NB4 (cell line): ENCODE measurements around the gene RHOH.

Experiments used
- MYC ChIP-seq: IDR thresholded peaks from 2 replicates; pipeline ENCODE4 v1.6.1; 2011; ENCODE audit warnings: low read depth, low read length
- POLR2A ChIP-seq: IDR thresholded peaks from 2 replicates; pipeline ENCODE4 v1.6.1; 2011; ENCODE audit warnings: mild to moderate bottlenecking; ENCODE audit not compliant: insufficient read length; ENCODE audit errors: extremely low read depth
- TF ChIP-seq, protein P1 (sequence below): IDR thresholded peaks from one replicate; pipeline ENCODE4 v1.5.1; 2012; ENCODE audit warnings: low read depth, low read length
- TF ChIP-seq, protein P2 (sequence below): IDR thresholded peaks from 2 replicates; pipeline ENCODE4 v1.6.1; 2011; ENCODE audit warnings: low read depth, low read length

DNA sequence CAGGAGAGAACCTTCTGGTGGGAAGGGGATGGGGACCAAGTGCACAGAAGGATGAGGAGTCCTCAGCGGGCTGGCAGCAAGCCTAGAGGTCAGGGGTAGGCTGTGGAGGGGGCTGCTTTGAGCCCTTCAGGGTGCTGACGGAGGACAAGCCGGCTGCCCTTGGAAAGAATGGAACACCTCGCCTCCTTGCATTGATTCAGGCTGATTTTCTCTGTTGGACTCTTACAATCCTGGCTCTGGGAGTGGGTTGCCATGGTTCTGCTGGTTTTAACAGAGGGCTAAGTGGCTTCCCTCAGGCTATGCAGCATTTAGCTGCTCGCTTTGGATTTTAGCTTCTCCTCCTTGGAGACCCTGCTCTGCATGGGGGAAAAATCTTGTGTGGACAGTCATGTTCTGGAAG is 88.9 kb downstream of the RHOH start:
- no peak for TF ChIP-seq POLR2A
- TF ChIP-seq, protein P1, sequence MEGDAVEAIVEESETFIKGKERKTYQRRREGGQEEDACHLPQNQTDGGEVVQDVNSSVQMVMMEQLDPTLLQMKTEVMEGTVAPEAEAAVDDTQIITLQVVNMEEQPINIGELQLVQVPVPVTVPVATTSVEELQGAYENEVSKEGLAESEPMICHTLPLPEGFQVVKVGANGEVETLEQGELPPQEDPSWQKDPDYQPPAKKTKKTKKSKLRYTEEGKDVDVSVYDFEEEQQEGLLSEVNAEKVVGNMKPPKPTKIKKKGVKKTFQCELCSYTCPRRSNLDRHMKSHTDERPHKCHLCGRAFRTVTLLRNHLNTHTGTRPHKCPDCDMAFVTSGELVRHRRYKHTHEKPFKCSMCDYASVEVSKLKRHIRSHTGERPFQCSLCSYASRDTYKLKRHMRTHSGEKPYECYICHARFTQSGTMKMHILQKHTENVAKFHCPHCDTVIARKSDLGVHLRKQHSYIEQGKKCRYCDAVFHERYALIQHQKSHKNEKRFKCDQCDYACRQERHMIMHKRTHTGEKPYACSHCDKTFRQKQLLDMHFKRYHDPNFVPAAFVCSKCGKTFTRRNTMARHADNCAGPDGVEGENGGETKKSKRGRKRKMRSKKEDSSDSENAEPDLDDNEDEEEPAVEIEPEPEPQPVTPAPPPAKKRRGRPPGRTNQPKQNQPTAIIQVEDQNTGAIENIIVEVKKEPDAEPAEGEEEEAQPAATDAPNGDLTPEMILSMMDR: no peak
- no peak for TF ChIP-seq MYC
- TF ChIP-seq, protein P2, sequence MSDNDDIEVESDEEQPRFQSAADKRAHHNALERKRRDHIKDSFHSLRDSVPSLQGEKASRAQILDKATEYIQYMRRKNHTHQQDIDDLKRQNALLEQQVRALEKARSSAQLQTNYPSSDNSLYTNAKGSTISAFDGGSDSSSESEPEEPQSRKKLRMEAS: no peak
